Measurements from ENCODE around the gene DCLRE1B. TPM values are rescaled to one million over a fixed set of nuclear protein-coding genes. Genes with fewer than 3 reads are reported as not detected.
A peak's percentile ranks its signal among the peaks of the same experiment; 100 is the strongest.

Gene DCLRE1B
- 7.3 and 7.6 TPM in 2 replicates for polyA plus RNA-seq (2013)

GRCh38 chr1:113904674-113905434 lies at the start of gene DCLRE1B, which contains the start of gene AP4B1:
TSS of gene DCLRE1B (plus strand) at chr1:113905326. CDS start at chr1:113905587, 261 bp downstream.
TSS of gene AP4B1 (minus strand) at chr1:113904799. CDS start at chr1:113904717, 82 bp downstream.
- Histone ChIP-seq H3K27ac (ENCODE audit: low read depth, low read length) (peak within 1 kb of the TSS; percentile 79), H3K79me2 (ENCODE audit: control insufficient read depth, insufficient read depth, low read length, poor library complexity) (peaks cover 7% of the 10 kb centered on the region), H2AFZ (ENCODE audit: insufficient read depth, low read length, poor library complexity) (peak within 1 kb of the TSS; percentile 77), H3K36me3 (ENCODE audit: control insufficient read depth in 1 of 2, insufficient read depth in 2 of 2, low read length in 2 of 2) (peaks cover 3 to 14% of the 10 kb centered on the region in 2 experiments), H3K4me2 (ENCODE audit: low read length) (peak within 1 kb of the TSS; percentile 87), H3K14ac (ENCODE audit: low read length) (peak within 1 kb of the TSS; percentile 82), H3K9me3 (ENCODE audit: insufficient read depth, low read depth, low read length) (no peaks in the 10 kb centered on the region), H2BK5ac (ENCODE audit: low read depth, low read length, poor library complexity) (peak within 1 kb of the TSS; percentile 55), H4K12ac (ENCODE audit: low read depth, low read length) (peak within 1 kb of the TSS; percentile 44), H3K9ac (ENCODE audit: low read length) (peak within 1 kb of the TSS; percentile 90), H3K79me1 (ENCODE audit: low read length) (peaks cover 6% of the 10 kb centered on the region), H3K4me3 (ENCODE audit: low read depth, low read length) (peak within 1 kb of the TSS; percentile 88), H2BK120ac (ENCODE audit: insufficient read depth, low read length, poor library complexity) (peak within 1 kb of the TSS; percentile 47), H3K18ac (ENCODE audit: low read length) (peak within 1 kb of the TSS; percentile 55), H3K4me1 (ENCODE audit: control insufficient read depth in 1 of 2, insufficient read depth in 2 of 2, low read length in 2 of 2) (peaks cover 2% of the 10 kb centered on the region in 2 experiments), H3K23ac (ENCODE audit: low read length) (no peak within 1 kb of the TSS), H4K91ac (ENCODE audit: low read depth, low read length) (peak within 1 kb of the TSS; percentile 30), H4K8ac (ENCODE audit: low read depth, low read length) (peak within 1 kb of the TSS; percentile 81), H3K4ac (ENCODE audit: low read depth, low read length) (peak within 1 kb of the TSS; percentile 22), H3K27me3 (ENCODE audit: insufficient read depth, low read length) (no peaks in the 10 kb centered on the region), H2BK12ac (ENCODE audit: low read length) (no peak within 1 kb of the TSS), H2AK5ac (ENCODE audit: low read length) (no peak within 1 kb of the TSS)
- WGBS (ENCODE audit: extremely low coverage, insufficient coverage, insufficient read length), result no CpG with 5 or more reads among the region's 67 CpGs
- peak; percentile 99 to 100 for DNase-seq

DNA sequence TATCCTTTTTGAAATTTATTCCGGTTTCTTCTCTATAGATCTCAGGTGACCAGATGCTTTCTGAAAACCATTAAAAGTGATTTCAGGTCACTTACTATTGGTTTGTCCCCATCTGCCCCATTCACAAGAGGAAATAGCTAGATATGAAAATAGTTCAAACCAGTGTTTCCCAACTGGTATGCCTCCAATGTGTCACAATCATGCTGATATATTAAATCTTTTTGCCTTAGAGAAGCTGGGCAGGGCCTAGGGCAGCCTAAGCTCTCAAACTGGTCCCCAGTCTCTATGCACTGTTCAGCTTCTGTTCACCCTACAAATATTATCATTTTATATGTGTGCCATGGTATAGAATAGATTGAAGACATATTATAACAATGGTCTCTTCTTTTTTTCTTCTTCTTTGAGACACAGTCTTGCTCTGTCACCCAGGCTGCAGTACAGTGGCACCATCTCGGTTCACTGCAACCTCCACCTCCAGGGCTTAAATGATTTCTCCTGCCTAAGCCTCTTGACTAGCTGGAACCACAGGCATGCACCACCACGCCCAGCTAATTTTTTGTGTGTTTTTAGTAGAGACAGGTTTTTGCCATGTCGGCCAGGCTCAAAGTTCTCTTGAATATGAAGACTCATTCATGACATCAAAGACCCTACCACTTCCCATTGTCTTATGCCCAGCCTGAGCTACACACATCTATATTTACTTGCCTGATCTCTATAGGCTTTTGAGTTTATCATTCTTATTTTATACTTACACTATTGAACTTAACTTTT lies 49.3 kb upstream of the DCLRE1B start:
- no peaks in the 10 kb centered on the region for H3K36me3 ChIP-seq (ENCODE audit: control insufficient read depth in 1 of 2, insufficient read depth in 2 of 2, low read length in 2 of 2)
- H3K9me3 ChIP-seq (ENCODE audit: insufficient read depth, low read depth, low read length), result no peaks in the 10 kb centered on the region
- H3K4ac ChIP-seq (ENCODE audit: low read depth, low read length), result no peak overlapping the region
- no peaks in the 10 kb centered on the region for H3K27me3 ChIP-seq (ENCODE audit: insufficient read depth, low read length)
- no peak overlapping the region for H4K91ac ChIP-seq (ENCODE audit: low read depth, low read length)
- H3K79me2 ChIP-seq (ENCODE audit: control insufficient read depth, insufficient read depth, low read length, poor library complexity), result no peaks in the 10 kb centered on the region
- H4K12ac ChIP-seq (ENCODE audit: low read depth, low read length), result no peak overlapping the region
- no peak for DNase-seq
- no peak overlapping the region for H2BK5ac ChIP-seq (ENCODE audit: low read depth, low read length, poor library complexity)
- H3K23ac ChIP-seq (ENCODE audit: low read length), result no peak overlapping the region
- H2AFZ ChIP-seq (ENCODE audit: insufficient read depth, low read length, poor library complexity), result no peak overlapping the region
- no peak overlapping the region for H2BK120ac ChIP-seq (ENCODE audit: insufficient read depth, low read length, poor library complexity)
- H3K18ac ChIP-seq (ENCODE audit: low read length), result no peak overlapping the region
- no peak overlapping the region for H3K4me3 ChIP-seq (ENCODE audit: low read depth, low read length)
- no peaks in the 10 kb centered on the region for H3K4me1 ChIP-seq (ENCODE audit: control insufficient read depth in 1 of 2, insufficient read depth in 2 of 2, low read length in 2 of 2)
- H4K8ac ChIP-seq (ENCODE audit: low read depth, low read length), result no peak overlapping the region
- no peak overlapping the region for H3K27ac ChIP-seq (ENCODE audit: low read depth, low read length)
- no peak overlapping the region for H3K14ac ChIP-seq (ENCODE audit: low read length)
- WGBS (ENCODE audit: extremely low coverage, insufficient coverage, insufficient read length), result no CpG with 5 or more reads among the region's 4 CpGs
- no peak overlapping the region for H2AK5ac ChIP-seq (ENCODE audit: low read length)
- H3K4me2 ChIP-seq (ENCODE audit: low read length), result no peak overlapping the region
- H2BK12ac ChIP-seq (ENCODE audit: low read length), result no peak overlapping the region
- no peak overlapping the region for H3K9ac ChIP-seq (ENCODE audit: low read length)
- H3K79me1 ChIP-seq (ENCODE audit: low read length), result no peaks in the 10 kb centered on the region

DNA sequence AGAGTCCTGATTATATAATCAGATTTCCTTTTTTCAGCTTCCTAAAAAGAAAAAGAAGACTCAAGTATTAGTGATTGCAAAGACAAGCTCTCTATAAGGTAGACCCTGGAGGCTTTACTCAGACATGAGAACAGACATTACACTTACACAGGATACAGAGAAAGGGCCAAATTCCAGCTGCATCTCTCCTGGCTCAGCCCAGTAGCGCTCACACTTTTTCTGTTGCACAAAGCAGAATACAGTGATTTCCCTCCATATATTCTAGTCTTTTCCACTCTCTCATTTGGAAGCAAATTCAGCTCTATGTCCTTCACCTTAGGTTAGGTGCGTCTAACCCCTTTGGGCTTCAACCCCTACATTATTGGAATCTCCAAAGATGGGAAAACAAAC lies 48.7 kb upstream of the DCLRE1B start:
- no peaks in the 10 kb centered on the region for H3K36me3 ChIP-seq (ENCODE audit: control insufficient read depth in 1 of 2, insufficient read depth in 2 of 2, low read length in 2 of 2)
- no peak overlapping the region for H4K8ac ChIP-seq (ENCODE audit: low read depth, low read length)
- no peak overlapping the region for H3K18ac ChIP-seq (ENCODE audit: low read length)
- H3K9me3 ChIP-seq (ENCODE audit: insufficient read depth, low read depth, low read length), result no peaks in the 10 kb centered on the region
- WGBS (ENCODE audit: extremely low coverage, insufficient coverage, insufficient read length), result no CpG with 5 or more reads among the region's 2 CpGs
- H3K23ac ChIP-seq (ENCODE audit: low read length), result no peak overlapping the region
- no peak overlapping the region for H3K4ac ChIP-seq (ENCODE audit: low read depth, low read length)
- no peak overlapping the region for H2AK5ac ChIP-seq (ENCODE audit: low read length)
- H3K9ac ChIP-seq (ENCODE audit: low read length), result peak overlapping the region; percentile 21
- no peaks in the 10 kb centered on the region for H3K4me1 ChIP-seq (ENCODE audit: control insufficient read depth in 1 of 2, insufficient read depth in 2 of 2, low read length in 2 of 2)
- no peaks in the 10 kb centered on the region for H3K27me3 ChIP-seq (ENCODE audit: insufficient read depth, low read length)
- H2AFZ ChIP-seq (ENCODE audit: insufficient read depth, low read length, poor library complexity), result no peak overlapping the region
- H4K91ac ChIP-seq (ENCODE audit: low read depth, low read length), result no peak overlapping the region
- no peak overlapping the region for H3K4me2 ChIP-seq (ENCODE audit: low read length)
- no peak overlapping the region for H2BK12ac ChIP-seq (ENCODE audit: low read length)
- no peak overlapping the region for H3K27ac ChIP-seq (ENCODE audit: low read depth, low read length)
- no peak overlapping the region for H3K4me3 ChIP-seq (ENCODE audit: low read depth, low read length)
- no peaks in the 10 kb centered on the region for H3K79me1 ChIP-seq (ENCODE audit: low read length)
- no peak for DNase-seq
- no peak overlapping the region for H2BK5ac ChIP-seq (ENCODE audit: low read depth, low read length, poor library complexity)
- no peak overlapping the region for H3K14ac ChIP-seq (ENCODE audit: low read length)
- no peak overlapping the region for H2BK120ac ChIP-seq (ENCODE audit: insufficient read depth, low read length, poor library complexity)
- H4K12ac ChIP-seq (ENCODE audit: low read depth, low read length), result no peak overlapping the region
- H3K79me2 ChIP-seq (ENCODE audit: control insufficient read depth, insufficient read depth, low read length, poor library complexity), result no peaks in the 10 kb centered on the region

- Histone ChIP-seq H3K18ac (ENCODE audit: low read length) (no peak overlapping the region), H3K27ac (ENCODE audit: low read depth, low read length) (no peak overlapping the region), H2AK5ac (ENCODE audit: low read length) (no peak overlapping the region), H3K14ac (ENCODE audit: low read length) (no peak overlapping the region), H3K9me3 (ENCODE audit: insufficient read depth, low read depth, low read length) (no peaks in the 10 kb centered on the region), H3K36me3 (ENCODE audit: control insufficient read depth in 1 of 2, insufficient read depth in 2 of 2, low read length in 2 of 2) (no peaks in the 10 kb centered on the region), H3K4me1 (ENCODE audit: control insufficient read depth in 1 of 2, insufficient read depth in 2 of 2, low read length in 2 of 2) (no peaks in the 10 kb centered on the region), H2BK5ac (ENCODE audit: low read depth, low read length, poor library complexity) (no peak overlapping the region), H4K8ac (ENCODE audit: low read depth, low read length) (no peak overlapping the region), H2BK120ac (ENCODE audit: insufficient read depth, low read length, poor library complexity) (no peak overlapping the region), H4K91ac (ENCODE audit: low read depth, low read length) (no peak overlapping the region), H2AFZ (ENCODE audit: insufficient read depth, low read length, poor library complexity) (no peak overlapping the region), H3K4me3 (ENCODE audit: low read depth, low read length) (no peak overlapping the region), H3K9ac (ENCODE audit: low read length) (no peak overlapping the region), H2BK12ac (ENCODE audit: low read length) (no peak overlapping the region), H3K27me3 (ENCODE audit: insufficient read depth, low read length) (no peaks in the 10 kb centered on the region), H3K23ac (ENCODE audit: low read length) (no peak overlapping the region), H4K12ac (ENCODE audit: low read depth, low read length) (no peak overlapping the region), H3K4me2 (ENCODE audit: low read length) (no peak overlapping the region), H3K79me1 (ENCODE audit: low read length) (no peaks in the 10 kb centered on the region), H3K4ac (ENCODE audit: low read depth, low read length) (no peak overlapping the region), H3K79me2 (ENCODE audit: control insufficient read depth, insufficient read depth, low read length, poor library complexity) (no peaks in the 10 kb centered on the region)
- WGBS (ENCODE audit: extremely low coverage, insufficient coverage, insufficient read length), result no CpG with 5 or more reads among the region's 3 CpGs
- DNase-seq, result no peak
Observed at GRCh38 chr1:113857776-113858175, 47.4 kb upstream of the DCLRE1B start.

All from trophoblast cell (in vitro differentiated cells and primary cell).